ENCODE measurements around the gene TOX2. TPM values are rescaled to one million over a fixed set of nuclear protein-coding genes. Genes with fewer than 3 reads are reported as not detected.

The TOX2 gene
- total RNA-seq, 1 experiment from 2014 or later: 1.7 TPM

GRCh38 chr20:43958626-43959025, 44.0 kb downstream of the TOX2 start:
- Mint-ChIP-seq H3K36me3 (ENCODE audit: insufficient read depth in 1 of 3, low read depth in 3 of 3) (peaks cover 0 to 5% (median 0%) of the 10 kb centered on the region in 3 experiments; a peak in 2 of 7 replicates), H3K9me3 (peaks cover 2 to 6% of the 10 kb centered on the region in 2 experiments; a peak in 1 of 5 replicates), H3K27ac (no peak overlapping the region), H3K27me3 (ENCODE audit: low read depth) (no peaks in the 10 kb centered on the region; the same call in 1 of the 2 replicates), H3K4me3 (no peak overlapping the region), H3K4me1 (peaks cover 31% of the 10 kb centered on the region in 2 experiments)
- Histone ChIP-seq H3K23ac (ENCODE audit: insufficient read length, low read depth, low read length) (no peak overlapping the region), H2BK5ac (ENCODE audit: insufficient read length, low read length) (no peak overlapping the region), H2BK120ac (ENCODE audit: low read depth, low read length, poor library complexity, severe bottlenecking) (no peak overlapping the region), H2BK15ac (ENCODE audit: low read depth, low read length) (no peak overlapping the region), H3K14ac (ENCODE audit: insufficient read depth, low read length) (no peak overlapping the region; the same call in 1 of the 2 replicates), H3K9ac (ENCODE audit: extremely low read depth, insufficient read length, low read length) (no peak overlapping the region), H3K56ac (ENCODE audit: insufficient read length, low read depth, low read length) (no peak overlapping the region), H3T11ph (ENCODE audit: low read length) (no peak overlapping the region), H3K9me3 (ENCODE audit: control insufficient read depth, low read depth, low read length) (no peaks in the 10 kb centered on the region), H2AK5ac (ENCODE audit: insufficient read length, low read length) (no peak overlapping the region), H4K5ac (ENCODE audit: insufficient read length, low read depth, low read length) (no peak overlapping the region), H3K23me2 (ENCODE audit: insufficient read length, low read depth, low read length, poor library complexity, severe bottlenecking) (no peaks in the 10 kb centered on the region), H3K79me2 (ENCODE audit: insufficient read depth, low read length) (no peaks in the 10 kb centered on the region), H3K18ac (ENCODE audit: insufficient read length, low read depth, low read length) (no peak overlapping the region), H2AFZ (ENCODE audit: low read length) (no peak overlapping the region), H4K91ac (ENCODE audit: insufficient read length, low read depth, low read length) (no peak overlapping the region), H3K27me3 (ENCODE audit: insufficient read depth, low read length) (no peaks in the 10 kb centered on the region; the same call in 1 of the 2 replicates), H4K20me1 (ENCODE audit: control insufficient read depth, insufficient read depth, insufficient read length) (no peaks in the 10 kb centered on the region), H3K79me1 (ENCODE audit: insufficient read depth, low read depth, low read length, poor library complexity, severe bottlenecking) (no peaks in the 10 kb centered on the region), H4K8ac (replicated peaks; ENCODE audit: insufficient read length, low read depth, low read length) (no peak overlapping the region), H3K4me1 (ENCODE audit: insufficient read depth, low read length) (peaks cover 14% of the 10 kb centered on the region; the same call in 1 of the 2 replicates), H2BK20ac (ENCODE audit: low read depth, low read length, poor library complexity, severe bottlenecking) (no peak overlapping the region), H3K27ac (ENCODE audit: insufficient read length, low read depth, low read length) (no peak overlapping the region), H2BK12ac (ENCODE audit: insufficient read length, low read depth, low read length) (no peak overlapping the region), H3K4ac (ENCODE audit: low read depth, low read length) (no peak overlapping the region), H3K4me2 (ENCODE audit: insufficient read depth, insufficient read length, low read length) (no peak overlapping the region)
- DNase-seq: no peak
- no peak for TF ChIP-seq CTCF (conservative IDR thresholded peaks at IDR 0.05)
- no CpG with 5 or more reads among the region's 2 CpGs for WGBS (ENCODE audit: extremely low coverage, insufficient read length, low lambda C conversion rate)
